Memory B cell (primary cell): Measurements from ENCODE around the gene MESD.

Experiments
- ATAC-seq: fragments of 150-1000 bp; cut with Tn5 transposase; 2 replicates; pipeline ENCODE4 v1.10.0; 2021; ENCODE audit warnings: low read depth, mild to moderate bottlenecking, moderate library complexity
- DNase-seq, 2 donors: peaks; one replicate each; pipeline ENCODE4 v3.0.0; 2022; ENCODE audit warnings: low spot score in 2 of 2
- H3K27ac Mint-ChIP-seq: one replicate; pipeline ENCODE4 v1.8.0; 2022; ENCODE audit warnings: mild to moderate bottlenecking, moderate library complexity, mixed read lengths
- H3K27me3 Mint-ChIP-seq: one replicate; pipeline ENCODE4 v1.8.0; 2022; ENCODE audit warnings: mixed read lengths
- H3K36me3 Mint-ChIP-seq: one replicate; pipeline ENCODE4 v1.8.0; 2022; ENCODE audit warnings: mild to moderate bottlenecking, mixed read lengths
- H3K4me1 Mint-ChIP-seq: one replicate; pipeline ENCODE4 v1.8.0; 2022; ENCODE audit warnings: mixed read lengths
- H3K4me3 Mint-ChIP-seq: one replicate; pipeline ENCODE4 v1.8.0; 2022; ENCODE audit warnings: mild to moderate bottlenecking, moderate library complexity, mixed read lengths
- H3K9me3 Mint-ChIP-seq: one replicate; pipeline ENCODE4 v1.8.0; 2022; ENCODE audit warnings: mixed read lengths

Gene MESD

GRCh38 chr15:80920271-80920699 lies 69.3 kb downstream of the MESD start:
- Mint-ChIP-seq H3K9me3 (no peaks in the 10 kb centered on the region), H3K4me3 (no peak overlapping the region), H3K27ac (no peak overlapping the region), H3K27me3 (no peaks in the 10 kb centered on the region), H3K36me3 (peaks cover 10% of the 10 kb centered on the region), H3K4me1 (no peaks in the 10 kb centered on the region)
- no peak for ATAC-seq
- no peak for DNase-seq

DNA sequence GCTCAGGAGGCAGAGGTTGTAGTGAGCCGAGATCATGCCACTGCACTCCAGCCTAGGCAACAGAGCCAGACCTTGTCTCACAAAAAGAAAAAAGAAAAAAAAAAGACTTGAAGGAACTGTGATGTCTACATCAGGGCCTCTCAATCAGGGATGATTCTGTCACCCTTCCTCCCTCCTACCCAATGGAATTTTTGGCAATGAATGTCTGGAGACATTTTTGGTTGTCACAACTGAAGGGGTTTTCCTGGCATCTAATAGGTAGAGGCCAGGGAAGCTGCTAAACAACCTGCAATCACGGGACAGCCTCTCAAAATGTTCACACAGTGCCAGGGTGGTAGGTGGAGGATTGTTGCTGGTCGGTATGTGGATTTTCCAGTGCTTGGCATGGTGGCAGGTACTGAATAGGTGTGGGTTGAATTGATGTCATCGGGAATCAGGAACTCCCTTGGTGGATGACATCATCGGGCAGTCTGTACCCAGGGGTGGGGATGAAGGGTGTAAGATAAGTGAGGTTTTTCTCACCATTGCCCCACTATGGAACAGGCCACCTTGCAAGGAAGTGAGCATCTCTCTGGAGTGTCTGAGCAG lies 71.3 kb downstream of the MESD start:
- Mint-ChIP-seq H3K27ac (no peak overlapping the region), H3K27me3 (no peaks in the 10 kb centered on the region), H3K36me3 (peaks cover 8% of the 10 kb centered on the region), H3K9me3 (no peaks in the 10 kb centered on the region), H3K4me3 (no peak overlapping the region), H3K4me1 (no peaks in the 10 kb centered on the region)
- DNase-seq = no peak
- no peak for ATAC-seq

GRCh38 chr15:80916056-80916455 lies 73.6 kb downstream of the MESD start:
- no peak for DNase-seq
- Mint-ChIP-seq H3K4me3 (no peak overlapping the region), H3K9me3 (no peaks in the 10 kb centered on the region), H3K4me1 (no peaks in the 10 kb centered on the region), H3K27ac (no peak overlapping the region), H3K36me3 (peaks cover 6% of the 10 kb centered on the region), H3K27me3 (no peaks in the 10 kb centered on the region)
- no peak for ATAC-seq

GRCh38 chr15:80915472-80915871 lies 74.1 kb downstream of the MESD start:
- H3K27ac Mint-ChIP-seq = no peak overlapping the region
- no peak for DNase-seq
- H3K4me1 Mint-ChIP-seq = no peaks in the 10 kb centered on the region
- no peak for ATAC-seq
- H3K4me3 Mint-ChIP-seq = no peak overlapping the region
- peaks cover 11% of the 10 kb centered on the region for H3K36me3 Mint-ChIP-seq
- no peaks in the 10 kb centered on the region for H3K9me3 Mint-ChIP-seq
- no peaks in the 10 kb centered on the region for H3K27me3 Mint-ChIP-seq

DNA sequence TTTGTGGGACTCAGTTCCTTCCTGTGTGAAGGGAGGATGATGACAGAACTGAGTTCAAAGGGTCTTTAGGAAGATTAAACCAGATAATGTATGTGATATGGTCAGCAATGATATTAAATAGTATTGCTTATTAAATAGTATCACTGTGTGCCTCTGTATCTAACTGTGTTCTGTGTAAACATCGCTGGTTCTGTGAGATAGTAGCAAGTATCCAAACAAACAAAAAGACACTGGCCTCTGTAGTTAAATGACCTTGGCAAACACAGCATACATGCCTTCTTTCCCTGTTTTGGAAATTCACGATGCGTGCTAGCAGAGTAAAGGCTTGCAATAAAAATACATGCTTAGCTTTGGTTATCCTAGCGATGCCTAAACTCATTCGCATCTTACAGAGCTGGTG lies 76.1 kb downstream of the MESD start:
- H3K9me3 Mint-ChIP-seq = peaks cover 2% of the 10 kb centered on the region
- no peak overlapping the region for H3K4me3 Mint-ChIP-seq
- ATAC-seq (no peak), DNase-seq (no peak)
- peaks cover 24% of the 10 kb centered on the region for H3K36me3 Mint-ChIP-seq
- H3K27me3 Mint-ChIP-seq = no peaks in the 10 kb centered on the region
- no peaks in the 10 kb centered on the region for H3K4me1 Mint-ChIP-seq
- H3K27ac Mint-ChIP-seq = no peak overlapping the region

DNA sequence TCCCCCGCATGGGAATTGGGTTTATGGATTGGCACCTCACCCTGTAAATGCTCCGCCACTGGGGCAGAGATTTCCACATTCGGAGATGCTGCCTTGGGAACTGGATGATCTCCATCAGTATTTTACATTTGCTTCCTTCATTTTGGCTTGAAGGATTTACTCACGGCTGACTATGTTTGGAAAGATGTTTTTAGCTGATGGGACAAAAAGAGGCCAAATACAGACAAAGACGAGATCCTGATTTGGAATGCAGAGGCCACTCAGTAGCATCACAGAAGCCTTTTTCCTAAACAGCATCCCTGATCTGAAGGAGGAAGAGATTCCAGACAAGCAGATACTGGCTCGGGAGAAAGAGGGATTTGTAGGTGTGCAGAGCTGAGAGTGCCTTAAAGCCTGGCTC lies 76.9 kb downstream of the MESD start:
- DNase-seq = no peak
- Mint-ChIP-seq H3K27ac (no peak overlapping the region), H3K27me3 (no peaks in the 10 kb centered on the region), H3K4me1 (no peaks in the 10 kb centered on the region), H3K36me3 (peaks cover 24% of the 10 kb centered on the region), H3K9me3 (peaks cover 2% of the 10 kb centered on the region), H3K4me3 (no peak overlapping the region)
- ATAC-seq = no peak

DNA sequence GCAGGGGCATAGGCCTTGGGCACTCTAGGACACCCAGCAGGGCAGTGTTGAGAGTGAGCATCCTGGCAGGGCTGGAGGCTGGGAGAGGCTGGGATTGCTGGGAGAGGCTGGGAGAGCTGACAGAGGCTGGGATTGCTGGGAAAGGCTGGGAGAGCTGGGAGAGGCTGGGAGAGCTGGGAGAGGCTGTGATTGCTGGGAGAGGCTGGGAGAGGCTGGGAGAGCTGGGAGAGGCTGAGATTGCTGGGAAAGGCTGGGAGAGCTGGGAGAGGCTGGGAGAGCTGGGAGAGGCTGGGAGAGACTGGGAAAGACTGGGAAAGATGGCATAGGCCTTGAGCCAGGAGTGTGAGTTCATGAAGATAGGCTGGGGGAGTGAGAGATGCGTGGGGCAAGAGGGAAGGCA lies 77.8 kb downstream of the MESD start:
- no peak for DNase-seq
- no peak for ATAC-seq
- peaks cover 2% of the 10 kb centered on the region for H3K9me3 Mint-ChIP-seq
- no peaks in the 10 kb centered on the region for H3K27me3 Mint-ChIP-seq
- H3K4me1 Mint-ChIP-seq = no peaks in the 10 kb centered on the region
- H3K36me3 Mint-ChIP-seq = peaks cover 24% of the 10 kb centered on the region
- H3K4me3 Mint-ChIP-seq = no peak overlapping the region
- H3K27ac Mint-ChIP-seq = no peak overlapping the region

- DNase-seq (no peak), ATAC-seq (no peak)
- no peak overlapping the region for H3K4me3 Mint-ChIP-seq
- H3K27me3 Mint-ChIP-seq = peaks cover 2% of the 10 kb centered on the region
- H3K9me3 Mint-ChIP-seq = peaks cover 2% of the 10 kb centered on the region
- H3K36me3 Mint-ChIP-seq = peaks cover 33% of the 10 kb centered on the region
- no peaks in the 10 kb centered on the region for H3K4me1 Mint-ChIP-seq
- H3K27ac Mint-ChIP-seq = no peak overlapping the region
Observed at GRCh38 chr15:80906159-80906766, 83.4 kb downstream of the MESD start.

- no peak for DNase-seq
- Mint-ChIP-seq H3K9me3 (peaks cover 2% of the 10 kb centered on the region), H3K36me3 (peaks cover 29% of the 10 kb centered on the region), H3K4me3 (no peak overlapping the region), H3K27me3 (peaks cover 2% of the 10 kb centered on the region), H3K4me1 (no peaks in the 10 kb centered on the region), H3K27ac (no peak overlapping the region)
- ATAC-seq = no peak
Observed at GRCh38 chr15:80904998-80905397, 84.6 kb downstream of the MESD start.

- Mint-ChIP-seq H3K9me3 (no peaks in the 10 kb centered on the region), H3K4me1 (no peaks in the 10 kb centered on the region), H3K27me3 (peaks cover 2% of the 10 kb centered on the region), H3K4me3 (no peak overlapping the region), H3K27ac (no peak overlapping the region), H3K36me3 (peaks cover 21% of the 10 kb centered on the region)
- ATAC-seq (no peak), DNase-seq (no peak)
Observed at GRCh38 chr15:80902298-80902801, 87.3 kb downstream of the MESD start.

- H3K36me3 Mint-ChIP-seq = peaks cover 21% of the 10 kb centered on the region
- H3K4me1 Mint-ChIP-seq = no peaks in the 10 kb centered on the region
- DNase-seq (no peak), ATAC-seq (no peak)
- no peak overlapping the region for H3K27ac Mint-ChIP-seq
- peaks cover 2% of the 10 kb centered on the region for H3K9me3 Mint-ChIP-seq
- H3K27me3 Mint-ChIP-seq = no peaks in the 10 kb centered on the region
- no peak overlapping the region for H3K4me3 Mint-ChIP-seq
Observed at GRCh38 chr15:80898040-80898439, 91.6 kb downstream of the MESD start.
